GM21381 (cell line): ENCODE data around the gene DSG4.

ENCODE experiments used
- ATAC-seq: cut with Tn5 transposase; IDR thresholded peaks from one replicate; pipeline ENCODE4 v1.9.1; 2021; ENCODE audit warnings: mild to moderate bottlenecking, moderate library complexity; ENCODE audit not compliant: unreplicated experiment

DSG4 gene

DNA sequence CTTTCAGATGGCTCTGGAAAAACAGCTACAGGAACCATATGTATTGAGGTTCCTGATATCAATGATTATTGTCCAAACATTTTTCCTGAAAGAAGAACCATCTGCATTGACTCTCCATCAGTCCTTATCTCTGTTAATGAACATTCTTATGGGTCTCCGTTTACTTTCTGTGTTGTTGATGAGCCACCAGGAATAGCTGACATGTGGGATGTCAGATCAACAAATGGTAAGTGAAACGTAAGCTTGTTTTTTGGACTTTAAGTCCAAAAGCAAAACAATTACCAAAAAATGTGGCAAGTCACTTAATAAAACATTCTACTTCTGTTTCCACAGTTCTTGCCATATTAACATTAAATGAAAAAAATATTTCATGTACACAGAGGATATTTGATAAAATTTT is 26.8 kb downstream of the DSG4 start:
- ATAC-seq, result no peak

DNA sequence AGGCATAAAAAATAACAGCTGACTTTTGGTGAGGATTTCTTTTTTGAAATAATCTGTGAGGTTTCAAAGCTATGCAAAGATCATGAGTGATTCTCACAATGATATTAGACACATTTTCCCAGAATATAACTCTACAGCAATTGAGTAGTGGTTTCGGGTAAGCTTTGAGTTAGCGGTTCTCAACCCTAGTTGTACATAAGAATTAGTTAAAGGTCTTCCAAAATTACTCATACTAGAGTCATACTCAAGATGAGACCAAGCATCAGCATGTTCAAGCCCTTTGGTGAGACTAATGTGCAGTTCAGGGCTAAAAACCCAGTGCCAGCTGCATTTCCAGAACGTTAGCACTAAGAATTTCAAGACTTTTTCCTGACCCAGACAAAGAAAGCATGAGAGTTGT is 31.1 kb downstream of the DSG4 start:
- ATAC-seq, result no peak

DNA sequence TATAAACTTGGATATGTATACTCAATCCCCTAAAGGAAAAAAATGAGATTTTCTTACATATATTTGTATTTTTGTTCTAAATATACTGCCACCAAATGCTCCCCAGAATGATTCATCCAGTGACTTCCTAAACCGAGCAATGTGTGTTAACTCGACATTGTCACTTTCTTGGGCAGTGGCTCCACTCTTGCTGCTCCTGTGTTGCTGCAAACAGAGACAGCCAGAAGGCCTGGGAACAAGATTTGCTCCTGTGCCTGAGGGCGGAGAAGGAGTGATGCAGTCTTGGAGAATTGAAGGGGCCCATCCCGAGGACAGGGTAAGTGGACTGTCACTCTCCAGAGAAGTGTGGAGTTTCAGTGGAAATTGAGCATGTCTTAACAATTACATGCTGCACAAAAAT is 32.7 kb downstream of the DSG4 start:
- no peak for ATAC-seq

DNA sequence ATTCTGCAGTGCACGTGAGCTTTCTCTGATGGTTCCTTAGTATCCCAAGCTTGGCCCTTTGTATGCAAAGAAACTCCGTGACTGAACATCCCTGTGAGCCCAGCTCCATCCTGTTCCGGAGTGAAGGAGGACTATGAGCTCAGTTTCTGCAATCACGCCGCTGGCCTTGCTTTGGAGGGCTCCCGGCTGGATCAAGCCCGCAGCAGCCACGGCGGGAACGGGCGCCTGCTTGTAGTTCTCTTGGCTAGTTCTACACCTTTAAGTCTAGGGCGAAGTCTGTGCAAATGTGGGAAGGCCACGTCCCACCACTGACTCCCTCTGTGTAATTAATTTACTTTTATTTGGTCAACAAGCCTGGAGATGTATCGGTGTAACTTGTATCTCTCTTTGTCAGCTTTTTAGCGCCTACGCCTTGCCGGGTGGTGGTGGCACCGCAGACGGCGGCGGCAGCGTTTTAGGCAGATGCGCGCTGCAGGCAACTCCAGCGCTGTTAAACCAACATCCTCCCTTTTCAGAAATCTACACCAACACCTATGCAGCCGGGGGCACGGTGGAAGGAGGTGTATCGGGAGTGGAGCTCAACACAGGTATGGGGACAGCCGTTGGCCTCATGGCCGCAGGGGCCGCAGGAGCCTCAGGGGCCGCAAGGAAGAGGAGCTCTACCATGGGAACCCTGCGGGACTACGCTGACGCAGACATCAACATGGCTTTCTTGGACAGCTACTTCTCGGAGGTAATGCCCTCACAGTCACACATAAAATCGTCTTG is 34.3 kb downstream of the DSG4 start:
- no peak for ATAC-seq

DNA sequence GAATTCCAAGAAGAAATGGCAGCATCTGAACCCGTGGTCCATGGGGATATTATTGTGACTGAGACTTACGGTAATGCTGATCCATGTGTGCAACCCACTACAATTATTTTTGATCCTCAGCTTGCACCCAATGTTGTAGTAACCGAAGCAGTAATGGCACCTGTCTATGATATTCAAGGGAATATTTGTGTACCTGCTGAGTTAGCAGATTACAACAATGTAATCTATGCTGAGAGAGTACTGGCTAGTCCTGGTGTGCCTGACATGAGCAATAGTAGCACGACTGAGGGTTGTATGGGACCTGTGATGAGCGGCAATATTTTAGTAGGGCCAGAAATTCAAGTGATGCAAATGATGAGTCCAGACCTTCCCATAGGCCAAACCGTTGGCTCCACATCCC is 36.6 kb downstream of the DSG4 start:
- no peak for ATAC-seq

DNA sequence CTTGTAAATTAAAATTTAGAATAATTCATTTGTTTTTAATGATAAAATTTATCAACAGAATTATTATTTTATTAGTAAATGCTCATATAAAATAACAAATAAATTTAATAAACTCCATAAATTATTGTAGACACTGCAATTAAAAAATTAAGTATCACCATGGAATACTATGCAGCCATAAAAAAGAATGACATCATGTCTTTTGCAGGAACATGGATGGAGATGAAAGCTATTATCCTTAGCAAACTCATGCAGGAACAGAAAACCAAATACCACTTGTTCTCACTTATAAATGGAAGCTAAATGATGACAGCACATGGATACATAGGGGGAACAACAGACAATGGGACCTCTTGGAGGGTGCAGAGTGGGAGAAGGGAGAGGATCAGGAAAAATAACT is 41.3 kb downstream of the DSG4 start:
- no peak for ATAC-seq

DNA sequence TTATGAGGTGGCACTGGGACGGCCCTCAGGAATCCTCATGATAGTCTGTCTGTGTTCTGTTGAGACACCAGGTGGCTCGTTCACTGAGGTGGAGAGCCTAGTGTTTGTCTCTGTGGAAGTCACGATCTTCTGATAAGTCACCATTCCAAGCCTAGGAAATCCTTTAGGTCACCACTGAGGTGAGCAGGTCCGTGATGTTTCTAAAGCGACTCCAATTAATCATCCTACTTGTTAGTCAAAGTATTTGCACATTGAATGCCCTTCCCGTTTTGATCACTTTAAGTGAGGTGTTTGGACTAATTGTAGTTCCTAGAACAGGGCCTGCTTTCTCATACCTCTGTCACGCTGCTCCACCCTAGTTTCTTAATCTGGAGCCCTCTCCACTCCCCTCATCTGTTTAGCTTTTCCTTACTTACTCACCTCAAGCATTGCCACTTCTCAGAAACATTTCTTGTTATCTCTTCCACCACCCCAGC is 42.9 kb downstream of the DSG4 start:
- ATAC-seq, result no peak

DNA sequence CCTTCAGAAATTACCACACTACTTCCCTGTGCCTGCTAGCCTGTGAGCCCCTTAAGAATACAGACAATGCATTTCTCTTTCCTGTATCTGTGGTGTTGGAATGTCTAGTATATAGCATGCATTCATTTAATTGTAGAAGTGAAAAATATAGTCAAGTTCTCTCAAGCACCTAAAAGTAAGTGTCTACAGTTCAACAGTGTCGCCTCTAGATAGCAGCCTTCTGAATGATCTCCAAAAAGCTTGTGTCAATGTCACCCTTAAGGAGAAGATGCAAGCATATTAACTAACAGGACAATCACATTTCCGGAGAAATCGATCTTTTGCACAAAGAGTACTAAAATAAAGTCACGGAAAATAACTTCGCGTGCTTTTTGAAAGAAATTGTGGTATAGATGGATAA is 43.5 kb downstream of the DSG4 start:
- no peak for ATAC-seq

DNA sequence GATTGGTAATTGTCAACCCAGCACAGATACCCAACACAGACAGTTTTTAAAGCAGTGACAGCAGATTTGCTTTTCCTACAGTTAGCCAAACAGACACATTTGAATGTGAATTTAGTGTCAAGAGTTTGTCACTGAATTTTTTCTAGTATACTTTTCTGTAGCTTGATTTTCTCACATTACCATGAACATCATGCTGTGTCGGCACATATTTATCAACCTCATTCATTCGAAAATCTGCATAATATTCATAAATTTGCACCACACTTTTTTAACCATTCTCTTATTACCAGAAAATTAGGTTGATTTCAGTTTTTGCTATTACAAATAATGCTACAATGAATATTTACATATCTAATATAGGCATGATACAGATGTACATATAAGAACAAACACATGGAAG is 43.9 kb downstream of the DSG4 start:
- no peak for ATAC-seq

DNA sequence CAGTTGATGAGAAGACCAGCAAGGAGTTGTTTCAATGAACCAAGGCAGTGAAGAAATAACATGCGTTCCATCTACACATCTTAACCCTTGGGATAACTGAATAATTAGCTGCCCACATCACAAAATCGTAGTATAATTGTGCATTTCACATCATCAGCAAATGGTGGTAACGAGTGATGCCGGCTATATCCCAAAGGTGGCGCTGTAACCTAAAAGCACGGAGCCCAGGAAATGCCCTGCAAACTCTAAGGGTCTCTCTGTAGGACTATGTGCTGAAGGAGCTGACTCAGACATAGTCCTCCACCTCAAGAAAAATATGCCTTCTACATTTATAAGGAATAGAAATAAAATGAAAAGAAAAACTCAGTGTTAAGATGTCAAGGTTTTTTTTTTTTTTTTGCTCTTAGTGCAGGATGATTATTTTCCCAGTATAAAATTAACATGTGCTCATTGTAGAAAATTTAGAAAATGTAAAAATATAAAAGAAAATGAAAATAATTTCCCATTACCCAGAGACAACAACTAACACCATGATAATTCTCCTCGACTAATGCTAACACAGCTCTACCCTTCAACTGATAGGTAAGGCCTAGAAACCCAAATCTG is 47.9 kb downstream of the DSG4 start:
- ATAC-seq, result peak; percentile 54

DNA sequence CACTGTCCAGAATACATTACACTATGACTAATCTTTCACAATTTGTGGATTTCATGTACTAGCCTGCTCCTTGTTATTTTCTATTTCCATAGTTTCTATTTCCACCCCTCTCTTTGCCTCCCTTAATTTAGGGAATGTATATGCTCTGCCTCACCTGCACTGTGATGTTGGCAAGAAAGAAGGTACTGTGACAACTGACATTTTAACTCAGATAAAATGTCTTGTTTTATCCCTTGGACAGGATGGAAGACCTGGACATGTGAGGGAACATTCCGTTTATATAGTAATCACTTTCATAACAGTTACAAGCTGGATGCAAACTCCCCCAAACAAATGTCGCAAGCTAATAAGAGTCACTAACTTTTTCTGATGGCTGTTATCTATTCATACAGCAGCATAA is 49.4 kb downstream of the DSG4 start:
- no peak for ATAC-seq

DNA sequence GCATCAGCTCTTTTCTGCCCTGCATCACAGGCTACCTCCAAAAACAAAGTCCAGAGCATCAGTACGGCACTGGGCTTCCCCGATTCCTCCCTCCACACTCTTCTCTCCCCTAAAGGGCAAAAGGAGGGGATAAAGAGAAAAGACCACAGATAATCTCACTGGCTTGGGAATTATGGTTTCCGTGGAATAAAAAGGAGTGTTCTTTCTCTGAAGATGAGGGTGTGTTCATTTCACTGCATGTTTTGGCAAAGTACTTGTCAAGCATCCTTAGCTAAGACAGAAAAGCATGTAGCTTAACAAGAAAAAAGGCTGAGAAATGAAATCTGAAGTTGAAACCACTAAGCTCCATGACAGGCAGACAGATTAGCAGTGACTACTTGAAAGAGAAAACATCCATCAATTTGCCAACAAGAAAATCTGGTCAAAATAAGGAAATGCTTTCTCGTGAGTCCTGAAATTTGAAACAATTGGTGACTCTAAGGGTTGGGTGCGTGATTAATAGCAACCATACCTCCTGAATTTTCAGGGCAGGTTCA is 50.4 kb downstream of the DSG4 start:
- ATAC-seq, result no peak

DNA sequence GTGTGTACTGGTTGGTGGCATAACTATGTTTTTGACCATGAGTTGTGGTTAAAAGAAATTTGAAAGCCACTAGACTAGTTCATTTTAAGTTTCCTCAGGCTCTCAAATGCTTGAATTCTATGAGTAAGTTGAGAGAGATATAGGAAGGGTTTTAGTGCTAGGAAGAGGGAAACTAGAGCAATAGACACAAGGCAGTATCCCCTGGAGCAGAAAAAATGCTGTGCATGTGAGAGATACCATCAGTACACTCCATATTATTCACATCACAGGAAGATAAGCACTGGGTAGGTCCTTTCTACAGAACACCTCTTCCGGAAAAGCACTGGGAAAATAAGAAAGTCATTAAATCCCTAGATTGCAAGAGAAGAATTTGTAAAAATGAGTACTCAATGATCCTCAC is 51.6 kb downstream of the DSG4 start:
- ATAC-seq, result no peak

DNA sequence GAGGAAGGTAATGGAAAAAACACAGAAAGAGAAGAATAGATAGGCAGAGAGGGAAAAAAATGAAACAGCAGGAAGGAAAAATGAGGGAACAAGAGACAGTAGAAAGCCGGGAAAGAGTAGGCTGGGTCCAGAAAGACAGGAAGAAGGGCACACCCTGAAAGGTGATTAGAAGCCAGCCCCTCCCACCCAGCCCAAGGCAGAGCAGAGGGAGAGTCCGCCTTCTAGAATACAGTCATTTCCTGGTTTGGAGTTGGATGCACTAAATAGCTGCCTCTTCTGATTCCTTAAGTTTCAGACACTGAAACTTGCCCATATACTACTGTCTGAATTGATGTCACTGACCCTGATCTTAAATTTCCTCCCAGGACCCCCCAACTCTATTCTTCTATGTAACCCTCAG is 53.0 kb downstream of the DSG4 start:
- ATAC-seq, result no peak

DNA sequence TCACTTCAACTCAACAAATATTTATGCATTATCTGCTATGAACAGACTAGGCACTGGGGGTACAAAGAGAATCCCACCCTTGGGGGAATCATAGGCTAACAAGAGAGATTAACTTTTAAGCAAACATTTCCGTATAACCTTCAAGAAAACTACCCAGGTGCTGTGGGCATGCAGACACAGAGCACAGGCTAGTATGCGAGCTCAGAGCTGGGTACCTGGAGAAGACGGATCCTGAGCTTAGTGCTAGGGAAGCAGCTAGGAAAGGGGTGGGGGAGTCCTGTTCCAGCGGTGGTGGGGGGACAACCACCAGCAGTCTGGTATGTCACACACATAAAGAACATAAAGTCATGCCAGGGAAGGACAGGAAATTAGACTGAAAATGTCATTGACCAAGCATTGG is 53.5 kb downstream of the DSG4 start:
- no peak for ATAC-seq

DNA sequence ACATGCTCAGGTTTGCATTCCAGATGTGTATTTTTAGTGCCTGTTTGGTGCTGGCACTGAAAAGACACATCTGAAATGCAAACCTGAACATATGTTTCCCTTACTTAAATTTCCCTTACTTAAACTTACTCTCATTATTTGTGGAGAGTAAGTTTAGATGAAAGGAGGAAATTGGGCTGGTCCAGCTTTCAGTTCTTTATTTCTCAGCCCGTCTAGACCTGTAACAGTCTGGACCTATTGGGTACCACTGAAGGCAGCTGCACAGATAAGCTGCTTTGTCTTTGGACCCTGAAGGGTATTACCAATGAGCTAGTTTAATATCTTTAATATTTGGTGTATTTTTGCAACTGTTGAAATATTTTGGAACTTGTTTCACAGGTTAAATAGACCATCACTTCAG is 54.0 kb downstream of the DSG4 start:
- ATAC-seq, result no peak

DNA sequence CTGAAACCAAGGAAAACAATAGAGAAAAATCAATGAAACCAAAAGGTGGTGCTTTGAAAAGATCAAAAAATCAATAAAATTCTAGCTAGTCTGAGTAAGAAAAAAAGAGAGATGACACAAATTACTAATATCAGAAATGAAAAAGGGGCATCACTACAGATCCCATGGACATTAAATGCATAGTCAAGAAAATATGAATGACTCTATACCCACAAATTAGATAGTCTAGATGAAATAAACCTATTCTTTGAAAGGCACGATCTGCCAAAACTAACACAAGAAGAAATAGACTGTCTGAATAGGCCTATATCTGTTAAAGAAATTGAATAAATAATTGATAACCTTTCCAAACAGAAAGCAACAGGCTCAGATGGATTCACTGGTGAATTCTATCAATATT is 55.7 kb downstream of the DSG4 start:
- no peak for ATAC-seq

DNA sequence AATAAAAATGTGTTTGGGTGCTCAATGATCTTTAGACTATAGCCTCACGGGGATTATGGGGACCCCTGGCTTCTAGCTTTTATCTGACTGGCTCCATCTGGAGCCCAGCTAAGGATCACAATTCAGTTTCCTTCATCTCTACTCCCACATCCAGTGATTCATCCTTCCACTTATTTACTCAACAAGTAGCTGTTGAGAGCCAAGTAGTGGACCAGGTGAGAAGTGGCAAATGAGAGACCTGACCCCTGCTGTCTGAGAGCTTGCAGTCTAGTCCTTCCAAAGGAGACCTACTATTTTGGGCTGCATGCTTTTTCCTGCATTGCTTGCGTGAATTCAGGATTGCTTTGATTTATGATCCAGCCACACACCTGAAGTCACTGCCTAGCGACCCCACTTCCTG is 60.2 kb downstream of the DSG4 start:
- ATAC-seq, result no peak

DNA sequence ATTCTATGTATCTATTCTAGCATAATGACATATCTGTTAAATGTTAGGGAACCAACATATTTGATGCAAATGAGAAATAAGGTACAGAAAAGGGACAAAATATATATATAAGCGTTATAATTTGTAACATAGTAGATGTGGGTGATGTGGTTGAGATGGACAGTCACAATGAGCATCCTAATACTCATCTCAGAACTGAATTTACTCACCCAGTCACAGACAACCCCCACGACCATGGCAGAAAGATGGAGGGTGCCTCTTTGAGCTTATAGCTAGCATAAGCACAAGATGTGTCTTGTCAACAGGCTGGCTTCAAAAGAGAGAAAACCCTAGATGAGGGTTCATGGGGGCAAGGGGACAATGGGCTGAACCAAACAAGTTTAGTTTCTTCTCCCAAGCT is 61.8 kb downstream of the DSG4 start:
- no peak for ATAC-seq

DNA sequence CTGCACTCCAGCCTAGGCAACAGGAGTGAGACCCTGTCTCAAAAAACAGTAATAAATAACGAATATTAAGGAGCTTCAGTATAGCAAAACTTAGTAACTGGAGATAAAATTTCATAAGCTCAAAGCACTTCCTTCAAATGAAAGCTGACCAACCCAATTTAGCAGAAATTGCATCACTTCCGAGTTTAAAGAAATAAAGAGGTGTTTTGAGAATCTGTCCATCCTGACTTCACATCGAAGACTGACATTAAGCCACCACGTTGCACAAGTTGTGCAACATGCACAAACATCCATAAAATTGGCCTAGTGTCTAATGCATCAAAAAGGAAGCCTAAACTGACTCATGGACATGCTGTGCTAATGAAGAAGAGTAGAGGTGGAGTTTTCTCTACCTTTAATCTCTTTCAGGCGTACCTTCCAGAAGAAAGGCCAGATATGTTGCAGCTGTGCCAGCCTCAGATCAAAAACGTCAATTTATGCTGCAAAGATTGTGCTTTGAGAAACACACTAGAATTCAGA is 63.3 kb downstream of the DSG4 start:
- no peak for ATAC-seq

DNA sequence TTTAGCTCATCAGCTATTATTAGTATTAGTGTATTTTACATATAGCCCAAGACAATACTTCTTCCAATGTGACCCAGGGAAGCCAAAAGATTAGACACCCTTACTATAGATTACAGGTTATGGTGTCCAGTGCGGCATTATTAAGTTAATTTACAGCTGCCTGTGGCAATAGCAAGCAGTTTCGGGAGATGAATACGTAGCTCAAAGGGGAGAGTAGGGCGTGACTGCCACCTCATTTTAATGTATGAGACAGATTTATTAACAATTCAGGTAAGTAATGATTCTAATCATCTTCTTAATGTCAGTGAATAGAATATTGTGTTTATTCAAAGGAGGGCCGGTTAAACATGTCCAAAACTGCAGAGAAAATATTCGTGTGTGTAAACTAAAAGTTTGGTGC is 64.2 kb downstream of the DSG4 start:
- no peak for ATAC-seq

DNA sequence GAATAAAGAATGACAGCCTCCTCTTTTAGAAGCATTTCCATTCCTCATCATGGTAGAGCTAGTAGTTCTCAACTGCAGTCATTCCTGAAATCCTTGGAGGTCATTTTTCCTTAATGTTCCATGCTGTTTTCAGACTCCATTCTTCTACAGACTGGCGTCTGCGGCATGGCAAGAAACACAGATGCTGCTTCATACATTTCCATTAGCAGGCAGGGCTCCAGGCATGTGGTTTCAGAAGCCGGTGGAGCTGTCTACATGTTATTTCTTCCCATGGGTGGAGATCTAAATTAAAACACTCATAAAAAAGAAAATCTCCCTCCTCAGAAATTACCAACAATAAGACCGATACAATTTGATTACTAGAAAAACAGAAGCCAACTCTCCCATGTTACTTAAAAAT is 64.9 kb downstream of the DSG4 start:
- no peak for ATAC-seq
